GM19025 (cell line): ENCODE measurements around the gene STK17B.

Experiments used
- ATAC-seq: cut with Tn5 transposase; IDR thresholded peaks from one replicate; pipeline ENCODE4 v1.9.1; 2021; ENCODE audit warnings: mild to moderate bottlenecking, low read depth, moderate library complexity; ENCODE audit not compliant: unreplicated experiment

The STK17B gene

DNA sequence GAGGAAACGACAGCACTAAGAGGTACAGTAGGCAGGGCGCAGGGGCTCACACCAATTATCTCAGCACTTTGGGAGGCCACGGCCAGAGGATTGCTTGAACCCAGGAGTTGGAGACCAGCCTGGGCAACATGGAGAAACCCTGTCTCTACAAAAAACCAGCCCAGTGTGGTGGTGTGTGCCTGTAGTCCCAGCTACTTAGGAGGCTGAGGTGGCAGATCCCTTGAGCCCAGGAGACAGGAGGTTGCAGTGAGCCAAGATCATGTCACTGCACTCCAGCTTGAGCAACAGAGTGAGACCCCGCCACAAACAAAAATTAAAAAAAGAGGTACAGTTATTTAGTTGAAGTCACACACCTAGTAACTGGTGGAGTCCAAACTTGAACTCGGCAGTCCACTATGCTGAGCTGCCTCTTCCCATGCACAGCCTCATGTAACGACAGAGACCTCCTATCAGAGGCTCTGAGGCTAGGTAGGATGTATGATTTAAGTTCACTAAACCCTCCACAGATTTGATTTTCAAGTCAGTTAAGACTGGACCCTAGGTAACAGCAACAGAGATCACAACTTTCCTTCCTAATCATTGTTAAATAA lies 8.7 kb downstream of the STK17B start:
- ATAC-seq = no peak

- ATAC-seq = no peak
These were observed 10.4 kb downstream of the STK17B start for GRCh38 chr2:196160946-196161345.

DNA sequence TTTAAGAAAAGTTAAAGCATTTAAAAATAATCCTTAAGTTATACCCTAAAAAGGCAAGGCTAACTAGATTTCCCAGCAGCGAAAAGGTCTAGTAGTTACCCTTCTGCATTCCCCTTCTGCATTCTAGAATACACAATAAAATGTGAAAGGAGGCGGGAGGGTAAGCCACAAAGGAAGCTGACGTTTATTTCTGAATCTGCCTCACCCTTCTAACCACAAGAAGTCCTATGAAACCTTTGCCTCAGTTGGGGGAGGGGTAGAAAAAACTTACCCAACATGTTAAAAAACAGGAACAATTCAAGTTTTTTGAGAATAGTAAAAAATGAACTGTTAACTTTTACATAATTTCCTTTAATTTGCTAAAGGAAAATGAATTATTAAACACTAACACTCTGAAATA lies 11.3 kb downstream of the STK17B start:
- ATAC-seq = peak; percentile 87

- ATAC-seq = no peak
These were observed 12.0 kb downstream of the STK17B start for GRCh38 chr2:196159221-196159892.

- ATAC-seq = no peak
These were observed 15.8 kb downstream of the STK17B start for GRCh38 chr2:196155575-196155974.

DNA sequence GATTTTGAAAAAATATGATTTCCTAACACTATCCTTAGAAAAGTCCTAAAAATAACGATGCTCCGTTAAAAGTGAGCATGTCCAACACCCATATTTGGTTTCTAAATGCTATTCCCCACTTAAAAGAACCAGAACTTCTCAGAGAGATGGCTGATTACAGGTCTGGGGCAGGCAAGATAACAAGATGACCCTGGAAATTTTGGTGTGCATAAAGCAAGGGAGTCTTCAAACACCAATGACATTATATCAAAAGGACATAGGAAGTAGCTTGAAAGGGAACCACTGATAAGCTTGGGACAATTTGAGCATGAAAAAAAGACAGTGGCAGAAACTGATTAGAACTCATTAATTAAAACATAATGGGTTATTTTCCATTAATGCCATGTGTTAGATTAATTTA lies 17.9 kb downstream of the STK17B start:
- no peak for ATAC-seq

GRCh38 chr2:196149948-196150347 lies 21.4 kb downstream of the STK17B start:
- no peak for ATAC-seq

DNA sequence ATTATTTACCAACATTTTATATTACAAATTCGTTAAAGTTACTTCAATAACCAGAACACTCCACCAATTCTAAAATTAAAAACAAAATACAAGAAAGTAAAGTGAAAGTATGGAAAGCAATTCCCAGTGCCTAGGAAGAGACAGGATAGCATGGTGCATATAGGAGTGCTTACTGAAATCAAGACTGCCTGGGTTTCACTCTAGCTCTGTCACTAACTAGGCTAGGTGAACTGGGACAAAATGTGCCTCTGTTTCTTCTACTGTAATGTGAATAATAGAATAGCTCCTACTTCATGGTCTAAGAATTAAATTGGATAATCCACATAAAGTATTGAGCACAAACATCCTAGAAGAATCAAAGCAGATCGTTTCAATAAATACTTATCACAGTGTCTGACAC lies 22.6 kb downstream of the STK17B start:
- no peak for ATAC-seq

DNA sequence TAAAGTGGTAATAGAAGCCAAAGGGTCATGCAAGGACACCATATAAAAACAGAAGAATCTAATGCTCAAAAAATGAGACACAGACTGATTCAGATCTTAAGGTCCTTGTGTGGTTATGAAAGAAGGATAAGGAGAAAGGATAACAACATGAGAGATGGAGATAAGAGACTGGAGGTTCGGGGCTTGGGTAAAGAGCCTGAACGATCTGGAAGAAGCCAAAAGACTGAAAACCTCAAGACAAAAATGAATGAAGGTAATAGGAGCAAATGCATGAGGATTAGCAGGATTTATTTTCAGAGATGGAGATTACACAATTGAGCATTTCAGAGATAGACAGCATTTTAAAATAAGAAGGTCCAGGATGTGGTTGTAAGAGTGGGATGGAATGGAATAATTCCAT lies 26.1 kb downstream of the STK17B start:
- no peak for ATAC-seq

GRCh38 chr2:196144513-196145126 lies 26.8 kb downstream of the STK17B start:
- ATAC-seq = no peak

DNA sequence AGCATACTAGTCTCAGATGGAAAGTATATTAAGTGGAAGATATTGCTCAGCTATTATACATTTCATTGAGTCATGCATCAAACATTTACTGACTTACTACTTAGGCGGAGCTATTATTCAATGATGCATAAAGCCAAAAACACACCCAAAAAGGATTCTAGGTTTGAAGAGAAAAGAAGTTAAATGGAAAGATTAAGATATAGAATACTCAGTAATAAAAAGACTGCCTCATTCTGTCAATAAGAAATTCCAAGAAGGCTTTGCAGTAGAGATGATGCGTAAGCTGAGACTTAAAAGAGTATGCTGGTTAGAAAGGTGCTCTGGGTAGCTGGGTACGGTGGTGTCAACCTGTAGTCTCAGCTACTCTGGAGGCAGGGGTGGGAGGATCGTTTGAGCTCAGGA lies 27.6 kb downstream of the STK17B start:
- no peak for ATAC-seq

DNA sequence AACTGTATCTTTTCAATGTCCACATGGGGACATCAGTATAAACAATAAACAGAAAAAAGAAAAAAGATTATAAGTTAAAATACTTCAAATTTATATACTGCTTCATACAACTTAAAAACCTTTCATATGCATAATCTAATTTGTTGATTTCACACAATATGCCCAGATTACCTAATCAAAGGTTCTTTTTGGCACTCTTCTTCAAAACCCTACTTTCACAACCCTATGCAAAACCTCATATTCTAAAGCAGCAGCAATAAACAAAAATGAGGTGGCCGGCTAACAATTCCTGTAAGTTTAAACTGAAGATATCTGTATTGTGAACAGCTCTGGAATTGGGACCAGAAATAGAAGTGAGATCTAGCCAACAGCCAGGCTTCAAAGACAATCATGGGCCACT lies 28.6 kb downstream of the STK17B start:
- ATAC-seq = no peak

DNA sequence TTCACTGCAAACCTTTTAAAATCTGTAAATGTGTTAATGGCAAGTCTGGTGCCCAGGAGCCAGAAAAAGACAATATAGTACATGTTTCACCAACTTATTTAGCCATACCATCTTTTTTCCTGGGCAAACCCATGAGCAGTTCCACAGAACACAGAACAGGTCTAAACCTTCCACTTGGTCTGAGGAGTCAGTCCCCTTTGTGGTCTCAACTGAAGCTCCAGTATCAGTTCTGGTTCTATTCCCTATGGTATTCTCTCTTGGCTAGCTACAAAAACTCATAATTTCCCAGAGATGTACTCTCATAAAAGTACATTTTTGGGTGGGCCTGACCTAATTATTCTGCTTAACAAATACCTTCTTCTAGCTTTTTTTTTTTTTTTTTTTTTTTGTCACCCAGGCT lies 31.2 kb downstream of the STK17B start:
- no peak for ATAC-seq

GRCh38 chr2:196137271-196137670 lies 34.1 kb downstream of the STK17B start:
- no peak for ATAC-seq

DNA sequence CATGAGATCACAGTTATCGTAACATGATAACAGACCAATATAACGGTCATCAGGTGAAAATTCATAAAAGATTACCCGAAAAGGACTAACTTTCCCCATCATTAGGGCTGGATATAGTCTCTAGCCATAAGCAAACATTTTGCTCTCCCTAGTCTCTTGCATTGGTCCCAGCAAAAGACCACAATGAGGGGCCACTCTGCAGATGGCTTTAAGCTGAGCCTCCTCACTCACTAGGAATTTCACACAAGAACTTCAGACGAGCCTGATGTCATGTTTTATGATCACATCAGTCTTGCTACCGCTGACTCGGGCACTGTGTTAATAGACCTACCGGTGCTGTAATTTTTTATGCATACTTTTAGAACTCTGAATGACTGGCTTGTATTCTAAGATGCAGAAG lies 35.2 kb downstream of the STK17B start:
- ATAC-seq = no peak

- ATAC-seq = no peak
These were observed 39.1 kb downstream of the STK17B start for GRCh38 chr2:196131949-196132925.

- no peak for ATAC-seq
These were observed 39.9 kb downstream of the STK17B start for GRCh38 chr2:196131384-196131937.

DNA sequence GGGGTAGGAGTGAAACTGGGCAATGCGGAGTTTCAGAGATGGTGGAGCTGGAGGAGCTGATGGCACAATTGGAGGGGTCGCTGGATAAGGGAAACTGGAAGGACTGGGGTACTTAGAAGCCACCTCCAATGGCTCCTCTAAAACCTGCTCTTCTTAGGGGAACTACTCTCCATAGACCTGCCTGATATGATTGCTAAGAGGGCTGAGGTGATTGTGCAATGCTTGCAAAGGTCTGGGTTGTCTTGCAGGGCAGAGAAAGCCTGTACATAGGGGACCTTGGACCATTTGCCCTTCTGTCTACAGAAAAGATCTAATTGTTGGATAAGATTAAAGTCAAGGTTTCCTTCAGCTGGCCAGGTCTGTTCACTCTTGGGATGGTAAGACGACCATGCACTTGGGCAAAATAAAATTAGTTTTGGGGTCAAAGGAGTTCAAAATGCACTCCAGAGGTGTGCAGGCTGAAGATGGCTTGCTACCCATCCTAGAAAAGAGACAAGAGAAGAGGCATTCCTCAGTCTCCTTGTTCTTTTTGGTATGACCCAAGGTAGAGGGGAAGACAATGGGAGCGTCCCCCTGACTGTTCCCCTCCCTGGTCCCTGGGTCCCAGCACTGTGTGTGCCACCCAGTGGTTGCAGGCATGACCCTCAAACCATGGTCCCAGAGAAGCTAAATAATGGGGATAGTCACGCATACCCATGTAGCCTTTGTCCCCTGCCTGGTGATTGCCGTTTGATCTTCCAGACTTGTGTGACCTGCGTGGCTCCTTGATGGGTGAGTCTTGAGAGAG lies 41.1 kb downstream of the STK17B start:
- no peak for ATAC-seq

- no peak for ATAC-seq
These were observed 42.6 kb downstream of the STK17B start for GRCh38 chr2:196128749-196129148.

GRCh38 chr2:196125596-196125995 lies 45.8 kb downstream of the STK17B start:
- ATAC-seq = no peak
